C1 segment of cervical spinal cord (tissue), 14 donors: Measurements from ENCODE around the gene FRY.
"Not testable (repeated sequence)": the region's sequence is repeated elsewhere in the genome, so short reads cannot be mapped to it uniquely, and the experiment has no call there.

Experiments
- DNase-seq, 14 donors: peaks; one replicate each; lab custom pipeline; 2025; lab: John Stamatoyannopoulos, UW

FRY gene

DNA sequence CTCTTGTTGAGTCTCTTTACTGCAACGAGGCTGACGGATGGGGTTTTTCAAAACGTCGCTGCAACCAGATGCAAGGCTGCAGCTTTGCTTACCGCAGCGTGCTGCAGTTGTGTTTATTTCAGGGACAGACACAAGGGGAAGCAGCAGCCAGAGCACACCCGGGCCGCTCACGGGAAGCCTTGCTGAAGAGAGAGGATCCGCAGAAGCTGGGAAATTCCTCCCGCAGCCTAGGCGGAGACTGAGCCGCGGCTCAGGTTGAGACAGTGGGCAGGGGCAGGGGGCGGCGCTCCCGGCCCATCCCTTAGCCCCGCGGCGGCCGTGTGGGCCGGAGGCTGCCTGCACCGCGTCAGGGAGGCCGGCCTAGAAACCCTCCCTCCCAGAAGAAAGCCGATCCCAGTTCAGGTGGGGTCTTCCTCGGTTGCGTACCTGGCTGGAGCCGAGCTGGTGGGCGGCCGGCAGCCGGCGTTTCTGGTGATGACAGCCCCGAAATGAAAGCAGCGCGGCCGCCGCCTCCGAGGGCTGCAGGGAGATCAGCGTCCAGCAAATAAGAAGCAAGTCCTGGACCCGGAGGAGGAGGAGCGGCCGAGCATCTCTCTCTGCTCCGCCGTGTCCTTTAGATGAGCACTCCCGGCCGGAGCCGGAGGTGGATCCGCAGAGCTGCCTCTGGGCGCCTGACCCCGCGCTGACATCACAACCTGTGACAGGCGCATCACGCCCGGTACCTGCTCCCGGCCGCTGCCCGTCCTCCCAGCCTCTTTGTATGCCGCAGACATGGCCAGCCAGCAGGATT lies at the start of gene FRY:
TSS of gene FRY (plus strand) at position 750 of the 790 bp plus-strand sequence. CDS start at position 772, 22 bp downstream.
- DNase-seq, result peak; percentile 10 to 87 (median 59)

GRCh38 chr13:31982124-31982523 lies 49.5 kb upstream of the FRY start:
- no peak for DNase-seq

DNA sequence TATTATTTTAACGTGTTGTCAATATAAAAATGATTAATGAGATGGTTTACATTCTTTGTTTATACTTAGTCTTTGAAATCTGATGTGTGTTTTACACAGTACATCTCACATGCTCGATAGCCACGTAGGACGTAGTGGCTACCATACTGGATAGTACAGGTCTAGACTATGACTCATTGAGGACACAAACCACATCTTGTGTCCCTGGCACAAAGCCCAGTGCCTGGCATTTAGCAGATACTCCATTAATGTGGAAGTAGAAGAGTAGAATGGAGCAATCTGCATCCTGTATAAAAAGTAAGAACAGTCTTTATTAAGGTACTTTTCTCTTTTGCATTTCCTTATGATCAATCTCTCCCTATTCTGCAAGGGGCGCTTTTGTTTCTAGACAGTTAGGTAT lies 49.0 kb upstream of the FRY start:
- DNase-seq, result peak in 4 of 14 donors; percentile 3 to 44 (median 18)

DNA sequence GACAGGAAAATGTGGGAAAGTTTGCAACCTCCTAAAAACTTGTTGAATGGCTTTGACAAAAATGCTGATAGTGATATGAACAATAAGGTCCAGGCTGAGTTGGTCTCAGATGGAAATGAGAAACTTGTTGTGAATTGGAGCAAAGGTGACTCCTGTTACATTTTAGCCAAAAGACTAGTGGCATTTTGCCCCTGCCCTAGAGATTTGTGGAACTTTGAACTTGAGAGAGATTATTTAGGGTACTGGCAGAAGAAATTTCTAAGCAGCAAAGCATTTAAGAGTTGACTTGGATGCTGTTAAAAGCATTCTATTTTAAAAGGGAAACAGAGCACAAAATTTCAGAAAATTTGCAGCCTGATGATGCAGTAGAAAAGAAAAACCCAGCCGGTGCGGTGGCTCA lies 47.9 kb upstream of the FRY start:
- DNase-seq, result not testable (repeated sequence)

DNA sequence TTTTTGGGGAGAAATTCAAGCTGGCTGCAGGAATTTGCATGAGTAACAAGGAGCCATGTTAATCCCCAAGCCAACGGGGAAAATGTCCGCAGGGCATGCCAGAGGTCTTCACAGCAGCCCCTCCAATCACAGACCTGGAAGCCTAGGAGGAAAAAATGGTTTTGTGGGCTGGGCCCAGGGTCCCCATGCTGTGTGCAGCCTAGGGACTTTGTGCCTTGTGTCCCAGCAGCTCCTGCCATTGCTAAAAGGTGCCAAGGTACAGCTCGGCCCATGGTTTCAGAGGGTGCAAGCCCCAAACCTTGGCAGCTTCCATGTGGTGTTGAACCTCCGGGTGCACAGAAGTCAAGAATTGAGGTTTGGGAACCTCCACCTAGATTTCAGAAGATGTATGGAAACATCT lies 47.2 kb upstream of the FRY start:
- DNase-seq, result not testable (repeated sequence)

GRCh38 chr13:31986676-31987470 lies 44.7 kb upstream of the FRY start:
- DNase-seq, result no peak

DNA sequence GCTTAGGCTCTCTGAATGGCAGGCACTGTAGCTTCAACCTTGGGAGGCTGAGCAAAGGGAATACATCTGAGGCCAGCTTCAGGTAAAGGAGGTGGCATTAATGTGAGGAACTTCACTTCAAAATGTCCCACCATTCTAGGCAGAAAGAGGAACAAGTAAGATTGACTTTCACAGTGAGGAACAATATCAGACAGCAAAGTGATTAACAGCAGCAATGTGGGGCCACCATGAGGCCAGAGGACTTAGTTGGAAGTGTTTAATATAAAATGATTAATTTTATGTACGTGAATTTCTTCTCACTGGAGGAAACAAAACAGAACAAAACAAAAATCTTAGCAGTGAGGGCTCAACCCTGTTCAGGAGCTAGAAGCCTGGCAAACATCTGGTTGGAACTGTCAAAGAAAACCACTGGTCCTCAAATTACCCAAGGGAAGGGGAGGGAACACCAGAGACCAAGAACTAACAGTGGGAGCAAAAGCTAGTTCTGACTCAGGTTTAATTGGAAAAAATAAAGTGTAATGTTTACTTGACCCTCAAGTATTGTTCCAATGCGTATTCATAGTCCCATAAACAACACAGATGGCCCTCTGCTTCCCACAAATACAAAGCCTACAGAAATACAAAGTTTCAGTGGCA lies 43.9 kb upstream of the FRY start:
- no peak for DNase-seq

- not testable (repeated sequence) for DNase-seq
Measured at GRCh38 chr13:31994367-31994766, 37.2 kb upstream of the FRY start.

DNA sequence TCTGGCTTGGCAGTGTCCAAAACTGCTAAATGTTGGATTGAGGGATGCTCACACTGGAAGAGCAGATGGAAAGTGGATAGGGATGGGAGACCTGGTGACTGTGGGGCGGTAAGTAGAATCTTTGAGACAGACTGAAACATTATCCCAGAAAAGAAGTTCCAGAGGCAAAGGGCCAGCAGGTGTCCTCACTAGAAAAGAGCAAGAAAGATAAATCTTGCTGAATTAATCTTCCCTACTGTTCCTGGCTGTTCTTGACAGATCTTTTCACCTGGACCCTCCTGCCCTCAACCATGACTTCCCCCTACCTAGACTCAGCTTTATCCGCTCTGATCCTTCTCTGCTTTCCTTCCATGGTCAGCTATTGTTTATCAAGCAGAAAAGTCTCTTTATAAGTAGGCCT lies 35.0 kb upstream of the FRY start:
- no peak for DNase-seq

GRCh38 chr13:31997641-31998040 lies 33.9 kb upstream of the FRY start:
- no peak for DNase-seq

DNA sequence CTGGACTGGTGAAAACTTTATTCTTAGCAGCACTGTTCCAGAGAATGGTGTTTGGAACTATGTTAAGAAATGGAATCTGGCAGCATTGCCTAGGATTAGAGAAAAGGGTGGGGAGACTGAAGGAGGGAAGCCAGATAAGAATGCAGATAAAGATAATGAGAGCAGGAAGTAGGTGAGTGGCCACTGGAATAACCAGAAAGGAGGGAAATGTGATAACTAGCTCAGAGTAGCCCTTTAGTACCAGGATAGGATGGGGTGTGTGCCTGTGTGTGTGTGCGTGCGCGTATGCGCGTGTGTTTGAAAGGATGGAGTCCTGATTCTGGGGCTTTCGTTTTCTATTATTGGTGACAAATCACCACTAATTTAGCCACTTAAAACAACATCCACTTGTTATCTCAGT lies 33.4 kb upstream of the FRY start:
- DNase-seq, result no peak

GRCh38 chr13:32000754-32001153 lies 30.8 kb upstream of the FRY start:
- not testable (repeated sequence) for DNase-seq

DNA sequence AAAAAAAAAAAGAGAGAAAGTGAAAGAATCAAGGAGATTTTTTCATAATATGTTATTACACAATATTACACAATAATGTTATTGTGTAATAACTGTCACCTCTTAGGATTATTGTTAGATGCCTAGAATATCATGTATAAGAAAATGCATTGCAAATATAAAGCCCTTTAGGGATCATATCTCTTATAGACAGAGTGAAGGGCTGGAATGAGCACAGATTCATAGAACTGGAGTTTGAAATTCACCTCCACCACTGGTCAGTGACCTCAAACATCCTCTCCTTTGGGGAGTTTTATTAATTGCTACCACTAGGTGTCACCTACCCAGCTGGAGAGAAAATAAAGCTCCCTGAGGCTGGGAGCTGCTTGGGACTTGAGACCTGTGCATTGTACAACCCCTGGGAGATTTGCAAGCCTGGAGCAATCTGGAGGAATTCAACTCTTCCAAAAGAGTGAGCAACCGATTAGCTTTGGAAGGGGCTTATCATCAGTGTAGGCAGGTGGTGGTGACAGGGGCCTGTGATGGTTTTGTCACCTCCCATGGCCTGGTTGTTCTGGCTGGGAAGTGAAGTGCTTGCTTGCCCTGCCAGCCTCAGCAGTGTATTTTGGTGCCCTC lies 30.3 kb upstream of the FRY start:
- DNase-seq, result peak in 1 of 14 donors; percentile 3

DNA sequence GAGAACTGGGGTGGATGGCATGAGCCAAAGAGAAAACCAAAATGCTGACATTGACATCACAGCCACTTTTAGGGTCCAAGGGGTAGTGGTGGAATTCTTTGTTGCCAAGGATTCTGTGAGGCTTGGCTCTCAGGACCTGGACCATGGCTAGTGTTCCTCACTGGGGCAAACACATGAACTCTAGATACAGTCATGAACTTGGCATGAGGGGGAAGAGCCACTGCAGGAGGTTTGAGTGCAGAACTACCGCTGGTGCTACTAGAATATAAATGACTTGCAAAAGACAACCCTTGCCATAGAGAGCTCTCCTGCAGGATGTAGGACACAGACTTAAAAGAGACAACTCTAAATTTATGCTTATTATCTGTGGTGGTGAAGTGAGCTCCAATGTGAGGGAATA lies 29.8 kb upstream of the FRY start:
- DNase-seq, result no peak

- no peak for DNase-seq
Measured at GRCh38 chr13:32002873-32003272, 28.7 kb upstream of the FRY start.

GRCh38 chr13:32007494-32007893 lies 24.1 kb upstream of the FRY start:
- DNase-seq, result no peak

DNA sequence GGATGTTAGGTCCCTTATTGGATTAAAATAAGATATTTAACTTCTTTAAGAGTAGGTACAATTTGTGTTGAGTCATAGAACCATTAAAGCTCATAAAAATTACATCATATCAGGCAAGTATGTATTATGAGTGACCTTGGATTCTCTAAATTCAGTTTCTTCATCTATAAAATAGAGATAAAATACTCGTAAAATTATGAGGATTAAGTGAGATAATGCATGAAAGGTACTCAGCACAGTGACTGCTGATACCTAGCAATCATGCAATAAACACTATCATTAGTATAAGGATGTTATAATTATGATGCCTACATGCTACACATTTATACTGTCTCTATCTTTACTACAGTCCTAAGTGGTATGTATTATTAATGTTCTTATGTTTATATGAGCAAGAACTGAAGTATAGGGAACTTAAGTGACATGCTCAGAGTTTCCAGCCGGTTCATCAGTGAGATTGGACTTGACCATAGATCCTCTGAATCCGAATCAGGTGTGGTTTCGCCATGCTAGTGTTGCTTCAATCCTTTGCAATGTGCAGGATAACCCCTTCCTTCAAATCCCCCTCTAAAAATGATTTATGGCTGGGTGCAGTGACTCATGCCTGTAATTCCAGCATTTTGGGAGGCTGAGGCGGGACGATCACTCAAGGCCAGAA lies 22.9 kb upstream of the FRY start:
- DNase-seq, result no peak

DNA sequence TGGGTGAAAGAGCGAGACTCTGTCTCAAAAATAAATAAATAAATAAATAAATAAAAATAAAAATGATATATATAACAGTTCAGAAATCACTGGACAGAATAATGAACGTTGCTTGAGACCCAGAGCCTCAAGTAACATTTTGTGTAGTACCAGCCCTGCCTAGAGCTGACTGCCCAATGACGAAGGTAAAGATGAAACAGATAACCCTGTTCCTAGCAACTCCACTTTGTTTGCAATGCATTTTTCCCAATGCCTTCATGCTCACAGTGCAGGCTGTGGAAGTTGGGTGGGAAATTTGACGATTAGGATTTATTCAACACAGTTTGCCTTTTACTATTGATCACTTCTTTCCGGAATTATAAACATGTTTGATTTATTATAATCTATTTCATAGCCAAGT lies 22.2 kb upstream of the FRY start:
- no peak for DNase-seq

- peak in 1 of 14 donors; percentile 17 for DNase-seq
Measured at GRCh38 chr13:32010136-32010535, 21.4 kb upstream of the FRY start.

- no peak for DNase-seq
Measured at GRCh38 chr13:32011971-32012370, 19.6 kb upstream of the FRY start.

DNA sequence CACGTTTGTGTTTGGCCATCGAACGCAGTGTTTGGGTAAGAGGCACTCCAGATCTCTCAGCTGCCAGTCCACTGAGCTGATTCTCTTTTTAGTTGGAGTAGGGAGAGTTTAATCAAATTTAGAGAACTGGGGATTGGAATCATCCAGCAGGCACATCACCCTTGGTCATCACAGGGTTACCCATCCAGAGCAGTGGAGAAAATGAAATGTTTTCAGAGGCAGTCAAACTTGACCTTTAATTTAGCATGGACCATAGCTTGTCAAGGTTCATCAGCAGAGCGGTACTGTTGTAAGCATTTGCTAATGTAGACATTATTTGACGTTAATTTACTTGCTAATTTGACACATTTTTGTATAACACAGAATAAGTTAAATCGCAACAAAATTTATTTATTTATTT lies 18.4 kb upstream of the FRY start:
- DNase-seq, result no peak
